HEK293 (cell line): ENCODE data around the gene SNHG17.

Experiments
- CTCF ChIP-seq: fragments of 450-650 bp; formaldehyde crosslinking; IDR thresholded peaks from 2 replicates; pipeline ENCODE4 v1.5.1; 2016; ENCODE audit warnings: missing biosample characterization, missing genetic modification characterization
- PBX3 ChIP-seq: sonication (generic); formaldehyde crosslinking; IDR thresholded peaks from 2 replicates; pipeline ENCODE4 v1.8.1; 2022; ENCODE audit warnings: mild to moderate bottlenecking, moderate library complexity, missing genetic modification reagents
- TCF7L2 ChIP-seq: IDR thresholded peaks from 2 replicates; pipeline ENCODE4 v1.6.1; 2011; ENCODE audit warnings: low read depth, mild to moderate bottlenecking, inconsistent platforms, low read length, moderate library complexity, borderline replicate concordance
- ZBTB21 ChIP-seq: fragments of 450-650 bp; formaldehyde crosslinking; IDR thresholded peaks from 2 replicates; pipeline ENCODE4 v1.5.1; 2017; ENCODE audit warnings: missing biosample characterization, missing genetic modification characterization
- ZNF121 ChIP-seq: fragments of 450-650 bp; formaldehyde crosslinking; IDR thresholded peaks from 2 replicates; pipeline ENCODE4 v1.5.1; 2016; ENCODE audit warnings: missing biosample characterization, missing genetic modification characterization
- ZNF157 ChIP-seq: fragments of 450-650 bp; formaldehyde crosslinking; IDR thresholded peaks from 2 replicates; pipeline ENCODE4 v1.5.1; 2016; ENCODE audit warnings: missing biosample characterization, missing genetic modification characterization
- ZNF341 ChIP-seq: fragments of 450-650 bp; formaldehyde crosslinking; IDR thresholded peaks from 2 replicates; pipeline ENCODE4; 2016; ENCODE audit warnings: low read depth, missing biosample characterization, missing genetic modification characterization
- ZNF350 ChIP-seq: fragments of 450-650 bp; formaldehyde crosslinking; IDR thresholded peaks from 2 replicates; pipeline ENCODE4 v1.5.0; 2017; ENCODE audit warnings: missing biosample characterization, mild to moderate bottlenecking, missing genetic modification characterization
- ZNF433 ChIP-seq: fragments of 450-650 bp; formaldehyde crosslinking; IDR thresholded peaks from 2 replicates; pipeline ENCODE4 v1.5.1; 2016; ENCODE audit warnings: missing biosample characterization, missing genetic modification characterization, low read depth
- ZNF626 ChIP-seq: fragments of 450-650 bp; sonication (Bioruptor Pico); formaldehyde crosslinking; IDR thresholded peaks from 2 replicates; pipeline ENCODE4 v1.5.1; 2018; ENCODE audit warnings: missing biosample characterization, missing genetic modification characterization, inconsistent platforms
- ZNF76 ChIP-seq: fragments of 450-650 bp; formaldehyde crosslinking; IDR thresholded peaks from 2 replicates; pipeline ENCODE4; 2016; ENCODE audit warnings: low read depth, missing biosample characterization, missing genetic modification characterization, borderline replicate concordance
- ZSCAN23 ChIP-seq: fragments of 450-650 bp; formaldehyde crosslinking; IDR thresholded peaks from 2 replicates; pipeline ENCODE4 v1.5.1; 2016; ENCODE audit warnings: missing biosample characterization, missing genetic modification characterization
- TF ChIP-seq, protein P1 (sequence below): fragments of 450-650 bp; formaldehyde crosslinking; IDR thresholded peaks from 2 replicates; pipeline ENCODE4 v1.5.1; 2016; ENCODE audit warnings: missing biosample characterization, missing genetic modification characterization
- TF ChIP-seq, protein P2 (sequence below): fragments of 450-650 bp; formaldehyde crosslinking; IDR thresholded peaks from 2 replicates; pipeline ENCODE4 v1.5.1; 2016; ENCODE audit warnings: missing biosample characterization, missing genetic modification characterization

GRCh38 chr20:38372806-38373205 lies 62.3 kb downstream of the SNHG17 start:
- TF ChIP-seq ZSCAN23 (no peak), ZNF433 (no peak), ZNF76 (tag by site-specific recombination) (no peak), ZNF121 (no peak), ZNF341 (tag by site-specific recombination) (no peak), CTCF (tag by site-specific recombination) (no peak), ZNF350 (tag by site-specific recombination) (no peak), ZBTB21 (tag by site-specific recombination) (no peak), TCF7L2 (no peak), ZNF157 (tag by site-specific recombination) (no peak), PBX3 (CRISPR knock-in tag) (no peak), ZNF626 (tag by site-specific recombination) (no peak)
- TF ChIP-seq, protein P1, sequence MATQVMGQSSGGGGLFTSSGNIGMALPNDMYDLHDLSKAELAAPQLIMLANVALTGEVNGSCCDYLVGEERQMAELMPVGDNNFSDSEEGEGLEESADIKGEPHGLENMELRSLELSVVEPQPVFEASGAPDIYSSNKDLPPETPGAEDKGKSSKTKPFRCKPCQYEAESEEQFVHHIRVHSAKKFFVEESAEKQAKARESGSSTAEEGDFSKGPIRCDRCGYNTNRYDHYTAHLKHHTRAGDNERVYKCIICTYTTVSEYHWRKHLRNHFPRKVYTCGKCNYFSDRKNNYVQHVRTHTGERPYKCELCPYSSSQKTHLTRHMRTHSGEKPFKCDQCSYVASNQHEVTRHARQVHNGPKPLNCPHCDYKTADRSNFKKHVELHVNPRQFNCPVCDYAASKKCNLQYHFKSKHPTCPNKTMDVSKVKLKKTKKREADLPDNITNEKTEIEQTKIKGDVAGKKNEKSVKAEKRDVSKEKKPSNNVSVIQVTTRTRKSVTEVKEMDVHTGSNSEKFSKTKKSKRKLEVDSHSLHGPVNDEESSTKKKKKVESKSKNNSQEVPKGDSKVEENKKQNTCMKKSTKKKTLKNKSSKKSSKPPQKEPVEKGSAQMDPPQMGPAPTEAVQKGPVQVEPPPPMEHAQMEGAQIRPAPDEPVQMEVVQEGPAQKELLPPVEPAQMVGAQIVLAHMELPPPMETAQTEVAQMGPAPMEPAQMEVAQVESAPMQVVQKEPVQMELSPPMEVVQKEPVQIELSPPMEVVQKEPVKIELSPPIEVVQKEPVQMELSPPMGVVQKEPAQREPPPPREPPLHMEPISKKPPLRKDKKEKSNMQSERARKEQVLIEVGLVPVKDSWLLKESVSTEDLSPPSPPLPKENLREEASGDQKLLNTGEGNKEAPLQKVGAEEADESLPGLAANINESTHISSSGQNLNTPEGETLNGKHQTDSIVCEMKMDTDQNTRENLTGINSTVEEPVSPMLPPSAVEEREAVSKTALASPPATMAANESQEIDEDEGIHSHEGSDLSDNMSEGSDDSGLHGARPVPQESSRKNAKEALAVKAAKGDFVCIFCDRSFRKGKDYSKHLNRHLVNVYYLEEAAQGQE (tag by site-specific recombination), result no peak
- TF ChIP-seq, protein P2, sequence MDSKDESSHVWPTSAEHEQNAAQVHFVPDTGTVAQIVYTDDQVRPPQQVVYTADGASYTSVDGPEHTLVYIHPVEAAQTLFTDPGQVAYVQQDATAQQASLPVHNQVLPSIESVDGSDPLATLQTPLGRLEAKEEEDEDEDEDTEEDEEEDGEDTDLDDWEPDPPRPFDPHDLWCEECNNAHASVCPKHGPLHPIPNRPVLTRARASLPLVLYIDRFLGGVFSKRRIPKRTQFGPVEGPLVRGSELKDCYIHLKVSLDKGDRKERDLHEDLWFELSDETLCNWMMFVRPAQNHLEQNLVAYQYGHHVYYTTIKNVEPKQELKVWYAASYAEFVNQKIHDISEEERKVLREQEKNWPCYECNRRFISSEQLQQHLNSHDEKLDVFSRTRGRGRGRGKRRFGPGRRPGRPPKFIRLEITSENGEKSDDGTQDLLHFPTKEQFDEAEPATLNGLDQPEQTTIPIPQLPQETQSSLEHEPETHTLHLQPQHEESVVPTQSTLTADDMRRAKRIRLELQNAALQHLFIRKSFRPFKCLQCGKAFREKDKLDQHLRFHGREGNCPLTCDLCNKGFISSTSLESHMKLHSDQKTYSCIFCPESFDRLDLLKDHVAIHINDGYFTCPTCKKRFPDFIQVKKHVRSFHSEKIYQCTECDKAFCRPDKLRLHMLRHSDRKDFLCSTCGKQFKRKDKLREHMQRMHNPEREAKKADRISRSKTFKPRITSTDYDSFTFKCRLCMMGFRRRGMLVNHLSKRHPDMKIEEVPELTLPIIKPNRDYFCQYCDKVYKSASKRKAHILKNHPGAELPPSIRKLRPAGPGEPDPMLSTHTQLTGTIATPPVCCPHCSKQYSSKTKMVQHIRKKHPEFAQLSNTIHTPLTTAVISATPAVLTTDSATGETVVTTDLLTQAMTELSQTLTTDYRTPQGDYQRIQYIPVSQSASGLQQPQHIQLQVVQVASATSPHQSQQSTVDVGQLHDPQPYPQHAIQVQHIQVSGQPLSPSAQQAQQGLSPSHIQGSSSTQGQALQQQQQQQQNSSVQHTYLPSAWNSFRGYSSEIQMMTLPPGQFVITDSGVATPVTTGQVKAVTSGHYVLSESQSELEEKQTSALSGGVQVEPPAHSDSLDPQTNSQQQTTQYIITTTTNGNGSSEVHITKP, result no peak
